Islet precursor cell (in vitro differentiated cells): ENCODE measurements around the gene SF1.
A peak's percentile ranks its signal among the peaks of the same experiment; 100 is the strongest.

ENCODE experiments used
- DNase-seq: peaks from one replicate; pipeline ENCODE4 v3.0.0-alpha.2; 2018

Gene SF1

DNA sequence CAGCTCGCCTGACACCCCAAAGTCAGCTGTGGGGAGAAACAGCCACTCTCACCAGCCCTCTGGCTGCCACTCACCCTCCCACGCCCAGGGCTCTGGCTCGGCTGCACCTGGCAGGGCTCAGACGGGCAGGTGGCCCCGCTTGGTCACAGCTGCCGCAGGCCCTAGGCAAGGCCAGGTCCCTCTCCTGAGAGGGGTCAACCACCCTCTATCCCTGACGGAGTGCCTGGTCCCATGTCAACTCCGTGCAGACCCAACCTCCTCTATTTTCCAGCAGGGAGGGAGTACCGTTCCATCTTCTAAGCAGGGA, 22.8 kb upstream of the SF1 start:
- no peak for DNase-seq

DNA sequence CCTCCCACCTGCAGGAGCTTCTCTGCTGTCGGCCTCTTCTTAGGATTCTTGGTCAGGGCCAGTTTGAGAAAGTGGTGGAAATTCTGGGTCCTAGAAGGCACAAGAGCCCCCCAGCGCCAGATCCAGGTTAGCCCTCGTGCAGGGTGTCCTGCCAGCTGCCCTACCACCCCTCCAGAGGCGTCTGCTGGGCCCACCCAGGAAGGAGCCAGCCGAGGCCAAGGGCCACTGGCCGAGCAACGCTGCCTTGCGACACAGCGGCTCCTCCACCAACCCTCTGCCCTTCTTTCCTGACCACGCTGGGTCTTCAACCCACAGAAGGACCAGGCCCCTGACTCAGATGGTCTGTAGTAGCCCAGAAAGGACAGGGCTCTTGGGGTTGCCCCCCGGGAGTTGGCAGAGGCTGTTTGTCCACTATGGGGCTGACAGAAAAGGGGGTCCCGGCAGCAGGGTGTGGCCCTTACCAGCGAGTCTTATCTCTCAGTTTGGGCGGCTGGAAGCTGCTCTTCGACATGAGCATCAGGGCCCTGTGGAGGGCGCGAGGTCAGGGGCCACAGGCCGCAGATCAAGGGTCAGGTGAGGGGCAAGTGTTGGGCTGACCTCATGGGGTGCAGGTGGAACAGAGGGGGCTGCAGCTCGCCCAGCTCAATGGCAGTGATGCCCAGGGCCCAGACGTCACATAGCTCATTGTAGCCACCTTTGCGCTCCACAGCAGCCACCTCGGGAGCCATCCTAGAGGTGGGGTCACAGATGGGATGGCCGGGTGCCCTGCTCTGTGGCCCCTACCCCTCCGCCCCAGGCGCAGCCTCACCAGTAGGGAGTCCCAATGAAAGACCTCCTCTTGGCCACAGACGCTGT, 22.2 kb upstream of the SF1 start:
- DNase-seq: no peak

- no peak for DNase-seq
Measured at GRCh38 chr11:64799623-64800302, 21.4 kb upstream of the SF1 start.

- DNase-seq: no peak
Measured at GRCh38 chr11:64799256-64799622, 20.9 kb upstream of the SF1 start.

DNA sequence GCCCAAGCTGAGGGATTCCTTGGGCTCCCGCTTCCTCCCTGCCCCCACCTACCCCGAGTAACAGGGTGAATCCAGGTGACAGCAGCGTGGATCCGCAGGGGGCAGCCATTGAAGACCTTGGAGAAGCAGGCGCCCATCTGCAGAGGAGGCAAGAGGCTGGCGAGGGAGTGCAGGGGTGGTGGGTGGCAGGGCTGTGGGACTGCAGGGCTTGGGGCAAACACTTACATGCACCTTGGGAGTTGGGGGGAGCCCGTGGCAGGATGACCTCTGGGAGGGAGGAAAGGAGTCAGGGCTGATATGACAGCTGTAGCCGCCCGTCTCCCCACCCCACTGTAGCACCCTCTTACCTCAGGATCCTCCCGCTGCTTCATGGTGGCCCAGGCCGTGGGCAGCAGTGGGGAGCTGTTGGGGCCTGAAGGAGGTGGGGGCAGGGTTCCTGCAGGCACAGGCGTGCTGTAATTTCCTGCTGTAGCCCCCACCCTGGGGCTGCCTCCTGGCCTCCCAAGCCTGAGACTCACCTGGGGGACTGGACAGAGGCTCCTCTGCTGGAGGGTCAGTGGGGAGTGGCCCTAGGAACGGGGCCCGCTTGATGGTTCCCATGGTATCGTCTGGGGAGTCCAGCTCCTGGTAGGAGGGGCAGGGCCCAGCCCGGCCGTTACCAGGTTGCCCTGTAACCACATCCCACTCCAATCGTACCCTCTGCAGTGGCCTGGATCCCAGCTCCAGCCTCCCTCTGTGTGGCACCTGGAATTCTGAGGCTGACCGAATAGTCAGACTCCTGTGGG, 18.6 kb upstream of the SF1 start:
- DNase-seq: no peak

GRCh38 chr11:64796047-64796756, 17.9 kb upstream of the SF1 start:
- DNase-seq: no peak

DNA sequence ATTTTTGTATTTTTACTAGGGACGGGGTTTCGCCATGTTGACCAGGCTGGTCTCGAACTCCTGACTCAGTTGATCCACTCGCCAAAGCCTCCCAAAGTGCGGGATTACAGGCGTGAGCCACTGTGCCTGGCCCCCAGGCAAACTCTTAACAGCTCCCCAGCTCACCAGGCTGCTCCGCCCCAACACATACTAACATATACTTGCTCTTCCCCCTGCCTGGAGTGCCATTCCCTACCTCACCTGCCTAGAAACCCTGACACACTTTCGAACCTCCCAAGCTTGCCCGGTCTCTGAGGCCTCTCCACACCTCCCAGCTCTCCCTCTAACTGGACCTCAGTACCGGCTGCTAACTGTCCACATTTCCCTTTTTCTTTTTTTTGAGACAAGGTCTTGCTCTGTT, 16.2 kb upstream of the SF1 start:
- DNase-seq: no peak

- no peak for DNase-seq
Measured at GRCh38 chr11:64793271-64794160, 15.2 kb upstream of the SF1 start.

DNA sequence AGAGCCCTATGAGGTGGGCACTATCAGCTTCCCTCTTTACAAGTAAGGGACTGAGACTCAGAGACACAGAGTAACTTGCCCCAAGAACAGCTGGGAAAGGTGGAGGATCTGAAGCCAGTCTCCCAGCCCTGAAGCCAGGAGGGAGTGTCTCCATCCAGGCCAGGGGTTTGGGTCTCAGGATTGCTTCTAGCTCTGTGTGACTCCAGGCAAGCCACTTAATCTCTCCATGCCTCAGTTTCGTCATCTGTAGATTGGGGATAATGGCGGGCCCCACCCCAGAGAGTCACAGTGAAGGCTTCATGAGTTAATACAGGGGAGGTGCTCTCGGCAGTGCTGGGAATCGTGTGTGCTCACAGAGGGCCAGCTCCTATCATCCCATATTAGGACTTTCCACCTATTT, 14.1 kb upstream of the SF1 start:
- DNase-seq: no peak

DNA sequence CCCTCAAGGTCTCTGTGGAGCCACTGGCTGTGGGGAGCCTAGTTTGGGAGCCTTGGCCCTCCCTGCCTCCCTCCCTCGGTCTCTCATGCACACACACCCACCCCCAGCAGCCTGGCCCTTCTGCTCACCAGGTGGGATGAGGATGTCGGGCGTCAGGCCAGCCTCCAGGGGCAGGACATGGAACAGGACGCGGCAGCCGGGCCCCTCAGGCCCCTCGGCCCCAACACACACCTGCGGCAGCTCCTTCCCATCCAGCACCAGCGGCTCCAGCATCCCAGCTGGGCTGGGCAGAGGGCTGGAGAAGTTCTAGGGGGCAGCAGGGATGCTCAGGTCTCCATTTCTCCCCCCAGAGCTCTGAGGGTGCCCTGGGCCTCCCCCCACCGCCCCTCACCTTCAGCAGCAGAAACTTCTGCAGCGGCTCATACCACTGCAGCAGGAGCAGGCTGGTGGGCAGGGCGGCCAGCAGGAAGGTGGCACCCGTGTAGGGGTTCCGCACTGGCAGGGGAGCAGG, 13.5 kb upstream of the SF1 start:
- DNase-seq: no peak

DNA sequence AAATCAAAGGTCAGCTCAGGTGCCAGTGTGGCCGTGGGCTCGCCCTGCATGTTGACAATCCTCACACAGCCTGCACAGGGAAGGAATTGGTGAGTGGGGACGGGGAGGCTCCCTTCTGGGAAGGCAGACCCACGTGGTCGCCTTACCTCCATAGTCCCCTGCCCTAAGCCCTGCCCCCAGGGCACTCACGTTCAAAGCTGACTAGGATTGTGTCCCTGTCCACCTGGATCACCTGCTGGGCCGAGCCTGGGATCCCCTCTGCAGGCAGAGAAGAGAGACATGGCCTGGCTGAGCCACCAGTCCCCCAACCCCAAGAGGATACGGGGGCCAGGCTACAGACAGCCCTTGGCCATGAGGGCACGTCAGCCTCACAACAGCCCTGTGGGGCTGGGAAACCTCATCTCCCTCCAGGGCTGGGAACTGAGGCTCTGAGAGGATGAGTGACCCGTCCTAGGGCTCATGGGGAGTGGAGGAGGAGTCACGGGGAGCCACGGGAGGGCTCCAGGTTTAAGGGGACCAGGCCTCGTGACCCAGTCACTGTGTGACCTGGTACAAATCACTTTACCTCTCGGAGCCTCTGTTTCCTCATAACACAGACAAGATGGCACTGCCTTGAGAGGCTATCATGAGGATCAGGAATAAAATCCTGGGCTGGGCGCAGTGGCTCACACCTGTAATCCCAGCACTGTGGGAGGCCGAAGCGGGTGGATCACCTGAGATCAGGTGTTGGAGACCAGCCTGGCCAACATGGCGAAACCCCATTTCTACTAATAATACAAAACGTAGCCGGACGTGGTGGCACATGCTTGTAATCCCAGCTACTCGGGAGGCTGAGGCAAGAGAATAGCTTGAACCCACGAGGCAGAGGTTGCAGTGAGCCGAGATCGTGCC, 12.1 kb upstream of the SF1 start:
- no peak for DNase-seq

- no peak for DNase-seq
Measured at GRCh38 chr11:64789331-64790204, 11.2 kb upstream of the SF1 start.

- DNase-seq: no peak
Measured at GRCh38 chr11:64788321-64789215, 10.2 kb upstream of the SF1 start.

GRCh38 chr11:64787526-64788320, 9.4 kb upstream of the SF1 start:
- peak; percentile 75 for DNase-seq

GRCh38 chr11:64786308-64786707, 8.0 kb upstream of the SF1 start:
- DNase-seq: no peak

DNA sequence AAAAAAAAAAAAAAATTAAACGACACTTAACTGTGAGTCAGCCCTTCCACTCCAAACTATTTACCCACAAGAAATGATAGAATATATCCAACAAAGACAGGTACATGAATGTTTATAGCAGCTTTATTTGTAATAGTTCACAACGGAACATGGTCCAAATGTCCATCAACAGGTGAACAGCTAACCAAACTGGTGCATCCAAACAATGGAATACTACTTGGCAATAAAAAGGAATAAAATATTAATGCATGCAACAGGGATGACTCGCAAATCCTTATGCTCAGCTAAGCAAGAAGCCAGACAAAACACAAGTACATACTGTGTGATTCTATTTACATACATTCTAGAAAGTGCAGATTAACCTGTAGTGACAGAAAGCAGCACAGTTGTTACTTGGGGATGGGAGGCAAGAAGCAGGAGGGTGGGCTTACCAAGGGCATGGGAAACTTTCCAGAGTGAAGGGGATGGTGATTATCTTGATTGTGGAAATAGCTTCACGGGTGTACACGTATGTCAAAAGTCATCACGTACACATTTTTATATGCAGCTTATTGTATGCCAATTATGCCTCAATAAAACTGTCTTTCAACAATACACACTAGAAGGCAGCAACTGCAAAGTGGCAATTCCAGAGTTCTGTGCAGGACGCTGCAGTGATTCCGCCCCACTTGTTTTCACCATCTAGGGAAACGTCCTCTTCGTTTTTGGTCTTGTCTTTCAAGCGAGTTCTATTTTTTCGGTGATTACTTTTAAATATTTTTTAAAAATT, 6.7 kb upstream of the SF1 start:
- DNase-seq: no peak

DNA sequence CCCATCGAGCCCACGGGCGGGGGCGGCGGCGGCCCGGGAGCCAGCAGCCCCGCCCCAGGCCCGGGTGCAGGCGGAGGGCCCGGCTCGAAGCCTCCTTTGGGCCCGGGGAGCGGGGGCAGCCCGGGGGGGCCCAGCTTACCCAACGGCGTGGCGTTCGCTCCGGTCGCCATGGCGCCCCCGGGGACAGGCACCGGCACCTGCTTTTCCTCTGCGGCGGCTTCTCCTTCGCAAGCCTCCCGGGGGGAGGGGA, 194 bp downstream of the SF1 start:
- DNase-seq: no peak
